ENCODE data around the gene C17orf100.
"Not testable (repeated sequence)": the region's sequence is repeated elsewhere in the genome, so short reads cannot be mapped to it uniquely, and the experiment has no call there.

Gene C17orf100

DNA sequence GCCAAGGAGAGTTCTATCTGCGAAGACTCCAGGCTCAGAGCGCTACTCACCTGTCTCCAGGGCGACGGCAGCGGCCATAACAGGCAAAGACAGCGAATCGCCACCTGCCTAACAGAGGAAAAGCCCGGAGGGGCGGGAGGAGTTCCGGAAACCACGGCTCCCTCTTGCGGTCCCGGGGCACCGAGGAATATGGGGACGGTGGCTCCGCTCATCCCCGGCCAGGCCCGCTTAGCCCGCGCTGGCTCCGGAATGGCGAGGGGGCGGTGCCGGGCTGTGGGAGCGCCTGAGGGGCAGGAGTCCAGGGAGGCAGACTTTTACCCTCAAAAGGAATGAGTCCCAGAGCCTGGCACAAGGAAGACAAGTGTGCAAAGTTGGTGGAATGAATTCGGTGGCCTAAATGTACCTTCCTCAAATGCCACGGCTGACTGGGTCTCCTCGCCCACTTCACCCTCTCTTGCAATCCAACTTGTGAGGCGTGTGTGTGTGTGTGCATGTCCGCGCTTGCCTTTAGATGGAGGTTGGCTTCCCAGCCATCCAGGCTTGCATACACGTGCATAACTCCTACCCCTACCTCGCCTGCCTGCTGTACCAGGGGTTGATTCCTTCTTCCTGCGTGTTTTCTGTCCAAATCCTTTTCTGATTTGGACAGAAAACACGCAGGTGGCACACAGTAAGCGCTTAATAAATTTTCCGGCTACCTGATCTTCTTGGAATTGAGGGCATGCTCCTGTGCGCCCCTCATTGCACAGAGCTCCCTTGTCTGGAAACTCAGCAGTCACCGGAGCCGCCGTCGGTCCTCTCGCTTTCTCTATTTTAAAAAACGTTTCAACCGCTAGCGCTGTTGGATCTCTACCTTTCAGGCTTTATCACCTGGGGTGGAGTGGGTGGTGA lies 3.5 kb downstream of the C17orf100 start:
- H3K9ac ChIP-seq (ENCODE audit: low read depth, low read length), result peak overlapping the region; percentile 54
- no peaks in the 10 kb centered on the region for H3K9me3 ChIP-seq (ENCODE audit: control insufficient read depth, insufficient read depth, low read length)

DNA sequence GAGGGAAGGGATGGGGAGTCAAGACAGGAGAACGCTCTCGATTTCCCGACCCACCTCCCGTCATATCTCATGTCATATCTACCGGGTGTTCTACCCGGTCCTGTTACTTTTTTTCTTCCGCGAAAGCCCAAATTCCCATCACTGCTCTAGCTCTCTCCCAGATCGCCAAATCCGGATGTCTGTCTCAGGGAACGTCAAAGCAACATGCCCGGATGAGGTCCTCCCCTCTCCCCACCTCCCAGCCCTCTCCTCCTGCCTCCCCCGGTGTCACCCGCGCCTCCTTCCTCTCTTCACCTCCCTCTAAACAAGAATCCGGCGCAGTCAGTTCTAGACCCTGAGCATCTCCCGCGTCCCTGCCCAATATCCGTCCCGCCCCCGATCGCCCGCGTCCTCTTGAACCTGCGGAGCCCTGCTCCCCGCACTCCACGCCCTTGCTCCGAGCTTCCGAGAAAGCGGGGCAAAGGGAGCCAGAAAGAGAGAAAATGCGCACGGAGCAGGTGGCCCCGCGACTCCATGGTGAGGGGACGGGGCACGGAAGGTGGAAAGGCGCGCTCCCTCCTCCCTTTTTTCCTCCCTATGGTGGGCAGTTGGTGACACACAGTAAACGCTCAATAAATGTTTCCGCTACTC lies 4.3 kb downstream of the C17orf100 start:
- H3K4me1 ChIP-seq (ENCODE audit: insufficient read depth, low read length), result not testable (repeated sequence)

More for the DNA sequence above, 3.5 kb downstream of the C17orf100 start:
- Histone ChIP-seq H3K4me1 (ENCODE audit: insufficient read depth, low read length) (no peaks in the 10 kb centered on the region; the same call in 1 of the 2 replicates), H3K36me3 (ENCODE audit: insufficient read depth, low read length) (no peaks in the 10 kb centered on the region)

DNA sequence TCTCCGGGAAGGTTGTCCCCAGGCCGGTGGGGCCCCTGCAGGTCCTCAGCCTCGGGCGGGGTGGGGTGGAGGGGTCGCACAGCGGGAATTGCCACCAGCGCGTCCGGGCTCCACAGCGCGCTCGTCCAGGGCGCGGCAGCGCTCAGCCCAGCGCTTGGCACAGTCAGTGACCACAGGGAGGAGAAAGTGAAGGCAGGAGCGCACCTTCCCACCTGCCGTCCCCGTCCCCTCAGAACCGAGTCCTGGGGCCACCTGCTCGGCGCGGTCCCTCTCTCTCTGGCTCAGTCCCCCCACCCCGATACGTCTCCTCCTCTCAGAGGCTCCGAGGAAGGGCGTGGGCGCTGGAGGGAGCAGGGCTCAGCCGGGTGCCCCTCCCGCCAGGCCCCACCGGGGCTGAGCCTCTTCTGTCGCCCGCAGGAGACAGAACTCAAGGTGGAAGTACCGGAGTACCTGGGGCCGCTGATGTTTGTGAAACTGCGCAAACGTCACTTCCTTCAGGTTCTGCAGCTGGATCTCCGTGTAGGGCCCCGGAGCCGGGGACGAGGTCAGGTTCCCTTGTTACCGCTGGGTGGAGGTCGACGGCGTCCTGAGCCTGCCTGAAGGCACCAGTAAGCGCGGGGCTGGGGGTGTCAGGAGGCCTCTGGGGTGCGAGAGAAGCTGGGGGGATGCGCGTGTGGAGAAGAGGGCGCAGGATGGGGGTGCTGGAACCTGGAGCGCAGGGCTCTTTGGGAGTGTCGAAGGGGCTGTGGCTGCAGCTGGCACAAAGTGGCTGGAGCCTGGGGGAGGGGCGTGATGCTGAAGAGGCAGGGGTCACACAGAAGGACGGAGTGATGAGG lies 5.5 kb downstream of the C17orf100 start:
- H3K9me3 ChIP-seq (ENCODE audit: control insufficient read depth, insufficient read depth, low read length); H3K36me3 ChIP-seq (ENCODE audit: insufficient read depth, low read length); H3K4me1 ChIP-seq (ENCODE audit: insufficient read depth, low read length): not testable (repeated sequence)
- H3K9ac ChIP-seq (ENCODE audit: low read depth, low read length), result peak overlapping the region; percentile 67; the same call in 1 of the 2 replicates

More for the DNA sequence above, 4.3 kb downstream of the C17orf100 start:
- not testable (repeated sequence) for H3K36me3 ChIP-seq (ENCODE audit: insufficient read depth, low read length); H3K9me3 ChIP-seq (ENCODE audit: control insufficient read depth, insufficient read depth, low read length)
- H3K9ac ChIP-seq (ENCODE audit: low read depth, low read length), result peak overlapping the region; percentile 54

DNA sequence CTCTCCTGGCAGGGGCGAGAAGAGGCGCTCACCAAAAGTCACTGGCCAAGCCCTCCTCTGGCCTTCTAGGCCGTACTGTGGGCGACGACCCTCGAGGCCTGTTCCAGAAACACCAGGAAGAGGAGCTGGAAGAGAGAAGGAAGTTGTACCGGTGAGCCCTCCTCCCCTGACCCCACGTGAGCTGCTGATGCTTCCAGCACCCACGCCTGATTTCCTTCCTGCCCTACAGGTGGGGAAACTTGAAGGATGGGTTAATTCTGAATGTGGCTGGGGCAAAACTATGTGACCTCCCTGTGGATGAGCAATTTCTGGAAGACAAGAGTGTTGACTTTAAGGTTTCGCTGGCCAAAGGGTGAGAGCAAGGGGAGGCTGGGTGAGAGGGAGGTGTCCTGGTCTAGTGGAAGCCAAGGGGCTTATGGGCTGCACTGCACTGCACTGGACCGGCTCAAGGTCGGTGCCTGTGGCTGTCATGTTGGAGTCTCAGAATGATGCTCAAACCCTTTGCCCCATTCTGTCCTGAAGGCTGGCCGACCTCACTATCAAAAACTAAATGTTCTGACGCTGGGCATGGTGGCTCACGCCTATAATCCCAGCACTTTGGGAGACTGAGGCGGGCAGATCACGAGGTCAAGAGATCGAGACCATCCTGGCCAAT lies 6.2 kb downstream of the C17orf100 start:
- H3K36me3 ChIP-seq (ENCODE audit: insufficient read depth, low read length), result no peaks in the 10 kb centered on the region
- H3K9ac ChIP-seq (ENCODE audit: low read depth, low read length), result peak overlapping the region; percentile 67; the same call in 1 of the 2 replicates

DNA sequence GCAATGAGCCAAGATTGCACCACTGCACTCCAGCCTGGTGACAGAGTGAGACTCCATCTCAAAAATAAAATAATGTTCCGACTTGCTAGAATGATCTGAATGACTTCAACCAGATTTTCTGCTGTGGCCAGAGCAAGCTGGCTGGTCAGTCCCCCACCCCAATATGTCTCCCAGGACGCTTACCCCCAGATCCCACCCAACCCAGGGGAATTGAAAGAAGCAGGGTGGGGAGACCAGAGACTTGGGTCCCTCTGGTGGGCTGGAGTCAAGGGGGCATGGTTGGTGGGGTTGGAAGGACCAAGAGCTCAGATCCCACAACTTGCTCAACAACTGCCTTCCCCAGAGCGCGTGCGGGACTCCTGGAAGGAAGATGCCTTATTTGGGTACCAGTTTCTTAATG lies 6.8 kb downstream of the C17orf100 start:
- H3K9me3 ChIP-seq (ENCODE audit: control insufficient read depth, insufficient read depth, low read length); H3K36me3 ChIP-seq (ENCODE audit: insufficient read depth, low read length); H3K9ac ChIP-seq (ENCODE audit: low read depth, low read length); H3K4me1 ChIP-seq (ENCODE audit: insufficient read depth, low read length): not testable (repeated sequence)

More for the DNA sequence above, 6.2 kb downstream of the C17orf100 start:
- Histone ChIP-seq H3K9me3 (ENCODE audit: control insufficient read depth, insufficient read depth, low read length) (no peaks in the 10 kb centered on the region), H3K4me1 (ENCODE audit: insufficient read depth, low read length) (no peaks in the 10 kb centered on the region; the same call in 1 of the 2 replicates)

DNA sequence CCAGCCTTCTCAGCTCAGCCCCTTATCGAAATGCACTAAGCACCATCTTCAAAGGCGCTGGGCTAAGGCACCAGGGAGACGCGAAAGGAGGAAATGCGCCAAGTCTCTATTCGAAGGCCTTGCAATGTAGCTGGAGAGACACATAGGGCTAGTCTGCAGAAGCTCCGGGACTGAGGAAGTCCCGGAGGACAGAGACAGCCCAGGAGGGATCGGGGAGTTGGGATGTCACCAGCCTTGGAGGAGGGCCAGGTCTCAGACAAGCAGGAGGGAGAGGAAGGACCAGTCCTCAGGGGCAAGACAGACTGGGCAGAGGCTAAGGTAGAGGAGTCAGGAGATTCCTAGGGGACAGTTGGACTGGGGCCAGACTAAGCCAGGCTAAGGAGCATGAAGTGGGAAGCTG lies 8.5 kb downstream of the C17orf100 start:
- H3K36me3 ChIP-seq (ENCODE audit: insufficient read depth, low read length), result no peaks in the 10 kb centered on the region
- no peaks in the 10 kb centered on the region for H3K4me1 ChIP-seq (ENCODE audit: insufficient read depth, low read length)
- no peak overlapping the region for H3K9ac ChIP-seq (ENCODE audit: low read depth, low read length)
- H3K9me3 ChIP-seq (ENCODE audit: control insufficient read depth, insufficient read depth, low read length), result no peaks in the 10 kb centered on the region

DNA sequence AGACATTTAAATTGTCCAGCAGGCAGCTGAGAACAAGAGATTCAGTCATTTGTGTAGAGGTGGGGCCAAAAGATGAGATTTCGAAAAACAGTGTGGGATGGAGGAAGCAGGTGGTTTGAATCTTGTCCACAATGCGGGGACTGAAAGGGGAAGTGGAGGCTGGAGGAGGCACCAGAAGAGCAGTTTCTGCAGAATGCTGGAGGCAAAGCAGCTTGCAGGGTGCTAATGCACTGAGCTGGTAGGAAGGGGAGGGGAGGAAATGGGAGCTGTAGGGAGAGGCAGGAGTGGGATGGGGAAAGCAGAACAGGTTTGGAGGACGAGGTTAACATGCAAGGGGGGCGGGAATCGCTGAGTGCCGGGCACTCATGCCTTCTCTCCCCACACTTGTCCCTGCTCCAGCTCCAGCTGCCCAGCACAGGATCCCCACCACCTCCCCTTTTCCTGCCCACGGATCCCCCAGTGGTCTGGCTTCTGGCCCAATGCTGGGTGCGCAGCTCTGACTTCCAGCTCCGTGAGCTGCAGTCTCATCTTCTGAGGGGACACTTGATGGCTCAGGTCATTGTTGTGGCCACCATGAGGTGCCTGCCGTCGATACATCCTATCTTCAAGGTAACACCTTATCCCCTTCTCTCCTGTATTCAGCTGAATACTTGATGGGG lies 9.4 kb downstream of the C17orf100 start:
- Histone ChIP-seq H3K4me1 (ENCODE audit: insufficient read depth, low read length) (no peaks in the 10 kb centered on the region), H3K9ac (ENCODE audit: low read depth, low read length) (no peak overlapping the region), H3K9me3 (ENCODE audit: control insufficient read depth, insufficient read depth, low read length) (no peaks in the 10 kb centered on the region), H3K36me3 (ENCODE audit: insufficient read depth, low read length) (no peaks in the 10 kb centered on the region)

DNA sequence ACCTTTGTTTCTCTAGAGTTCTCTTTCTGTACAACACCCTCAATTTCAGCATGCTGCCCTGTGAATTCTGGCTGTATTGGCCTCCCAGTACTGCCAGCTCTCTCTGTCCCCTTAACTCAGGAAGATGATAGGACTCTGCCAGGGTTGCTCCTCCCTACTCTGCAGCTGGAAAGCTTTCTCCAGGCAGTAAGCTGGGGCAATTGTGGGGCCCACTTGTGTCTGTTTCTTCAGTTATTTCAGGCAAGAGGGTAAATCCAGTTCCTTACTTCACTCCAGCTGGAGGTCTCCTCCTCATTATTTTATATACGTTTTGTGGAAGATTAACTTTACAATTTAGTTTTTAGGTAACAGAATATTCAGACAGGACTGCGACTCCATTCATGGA lies 9.9 kb downstream of the C17orf100 start:
- no peaks in the 10 kb centered on the region for H3K9me3 ChIP-seq (ENCODE audit: control insufficient read depth, insufficient read depth, low read length)
- no peak overlapping the region for H3K9ac ChIP-seq (ENCODE audit: low read depth, low read length)
- no peaks in the 10 kb centered on the region for H3K36me3 ChIP-seq (ENCODE audit: insufficient read depth, low read length)
- no peaks in the 10 kb centered on the region for H3K4me1 ChIP-seq (ENCODE audit: insufficient read depth, low read length)

DNA sequence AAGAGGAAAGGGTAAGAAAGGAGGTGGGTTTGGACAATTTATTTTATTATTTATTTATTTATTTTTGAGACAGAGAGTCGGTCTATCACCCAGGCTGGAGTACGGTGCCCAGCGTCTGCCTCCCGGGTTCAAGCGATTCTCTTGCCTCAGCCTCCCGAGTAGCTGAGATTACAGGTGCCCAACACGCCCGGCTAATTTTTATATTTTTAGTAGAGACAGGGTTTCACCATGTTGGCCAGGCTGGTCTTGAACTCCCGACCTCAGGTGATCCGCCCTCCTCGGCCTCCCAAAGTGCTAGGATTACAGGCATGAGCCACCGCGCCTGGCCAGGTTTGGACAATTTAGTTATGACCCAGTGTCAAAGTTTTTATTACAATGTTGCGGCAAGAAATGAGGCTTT lies 11.6 kb downstream of the C17orf100 start:
- H3K9me3 ChIP-seq (ENCODE audit: control insufficient read depth, insufficient read depth, low read length); H3K36me3 ChIP-seq (ENCODE audit: insufficient read depth, low read length); H3K4me1 ChIP-seq (ENCODE audit: insufficient read depth, low read length); H3K9ac ChIP-seq (ENCODE audit: low read depth, low read length): not testable (repeated sequence)

DNA sequence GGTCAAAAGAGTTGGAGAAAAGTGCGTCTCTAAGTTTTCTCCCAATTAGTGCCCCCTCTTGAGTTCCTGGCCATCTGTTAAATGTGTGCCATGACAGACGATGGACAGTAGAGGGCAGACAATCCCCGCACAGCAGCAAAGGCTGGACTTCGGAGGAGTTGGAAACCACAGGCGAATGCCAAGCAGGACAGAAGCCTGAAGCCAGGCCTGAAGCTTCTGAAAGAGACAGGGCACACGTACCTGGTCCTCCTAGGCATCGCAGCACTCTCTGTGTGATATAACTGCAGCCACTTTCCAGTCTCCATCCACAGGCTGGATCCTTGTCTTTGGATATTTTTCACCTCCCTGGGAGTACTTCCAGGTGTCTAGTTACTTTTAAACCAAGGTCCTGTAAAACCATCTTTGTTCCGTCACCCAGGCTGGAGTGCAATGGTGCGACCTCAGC lies 14.5 kb downstream of the C17orf100 start:
- Histone ChIP-seq H3K36me3 (ENCODE audit: insufficient read depth, low read length) (no peaks in the 10 kb centered on the region), H3K9ac (ENCODE audit: low read depth, low read length) (no peak overlapping the region), H3K4me1 (ENCODE audit: insufficient read depth, low read length) (no peaks in the 10 kb centered on the region), H3K9me3 (ENCODE audit: control insufficient read depth, insufficient read depth, low read length) (no peaks in the 10 kb centered on the region)

DNA sequence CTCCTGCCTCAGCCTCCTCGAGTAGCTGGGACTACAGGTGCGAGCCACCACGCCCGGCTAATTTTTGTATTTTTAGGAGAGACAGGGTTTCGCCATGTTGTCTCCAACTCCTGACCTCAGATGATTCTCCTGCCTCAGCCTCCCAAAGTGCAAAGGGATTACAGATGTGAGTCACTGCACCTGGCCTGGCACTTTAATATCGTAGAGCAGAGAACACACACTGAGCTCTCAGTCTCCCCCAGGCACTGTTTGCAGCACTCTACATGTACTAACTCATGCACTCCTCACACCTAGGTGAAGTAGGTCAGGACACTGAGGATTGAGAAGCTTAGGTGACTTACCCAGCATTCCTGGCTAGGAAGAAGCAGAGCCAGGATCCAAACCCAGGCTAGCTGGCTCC lies 15.0 kb downstream of the C17orf100 start:
- Histone ChIP-seq H3K4me1 (ENCODE audit: insufficient read depth, low read length) (no peaks in the 10 kb centered on the region), H3K36me3 (ENCODE audit: insufficient read depth, low read length) (no peaks in the 10 kb centered on the region), H3K9me3 (ENCODE audit: control insufficient read depth, insufficient read depth, low read length) (no peaks in the 10 kb centered on the region), H3K9ac (ENCODE audit: low read depth, low read length) (no peak overlapping the region)

DNA sequence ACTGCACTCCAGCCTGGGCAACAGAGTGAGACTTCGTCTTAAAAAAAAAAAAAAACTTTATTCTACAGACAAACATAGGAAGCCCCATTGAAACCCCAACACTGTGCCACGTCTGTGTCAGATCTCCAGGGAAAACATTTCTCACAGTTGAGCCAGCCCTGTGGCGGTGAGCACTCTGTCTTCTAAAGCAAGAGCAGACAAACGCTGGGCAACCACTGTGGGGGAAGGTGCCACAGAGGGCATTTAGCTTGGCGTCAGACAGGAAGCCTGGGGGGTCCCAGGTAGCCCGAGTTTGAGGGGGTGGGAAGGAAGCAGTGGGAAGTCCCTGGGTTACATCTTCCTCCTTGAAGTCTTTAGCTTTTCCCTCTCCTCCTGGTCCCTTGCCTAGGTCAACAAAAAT lies 16.0 kb downstream of the C17orf100 start:
- no peaks in the 10 kb centered on the region for H3K9me3 ChIP-seq (ENCODE audit: control insufficient read depth, insufficient read depth, low read length)
- no peaks in the 10 kb centered on the region for H3K36me3 ChIP-seq (ENCODE audit: insufficient read depth, low read length)
- no peak overlapping the region for H3K9ac ChIP-seq (ENCODE audit: low read depth, low read length)
- H3K4me1 ChIP-seq (ENCODE audit: insufficient read depth, low read length), result no peaks in the 10 kb centered on the region

DNA sequence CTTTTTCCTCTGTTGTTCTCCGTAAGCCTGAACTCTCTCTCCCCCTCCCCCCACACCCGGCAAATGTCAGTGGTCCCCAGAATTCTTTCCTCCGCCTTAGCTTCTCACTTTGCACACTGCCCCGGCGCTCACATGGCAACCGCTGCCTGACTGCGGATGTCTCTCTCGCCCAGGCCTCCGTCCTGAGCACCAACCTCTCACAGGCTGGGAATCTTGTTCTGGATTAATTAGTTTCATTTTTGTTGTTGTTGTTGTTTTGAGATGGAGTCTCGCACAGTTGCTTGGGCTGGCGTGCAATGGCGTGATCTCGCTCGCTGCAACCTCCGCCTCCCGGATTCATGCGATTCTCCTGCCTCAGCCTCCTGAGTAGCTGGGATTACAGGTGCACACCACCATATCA lies 16.7 kb downstream of the C17orf100 start:
- Histone ChIP-seq H3K36me3 (ENCODE audit: insufficient read depth, low read length) (no peaks in the 10 kb centered on the region), H3K9me3 (ENCODE audit: control insufficient read depth, insufficient read depth, low read length) (no peaks in the 10 kb centered on the region), H3K4me1 (ENCODE audit: insufficient read depth, low read length) (no peaks in the 10 kb centered on the region), H3K9ac (ENCODE audit: low read depth, low read length) (no peak overlapping the region)
